ENCODE measurements around the gene C6orf47.

Gene C6orf47

DNA sequence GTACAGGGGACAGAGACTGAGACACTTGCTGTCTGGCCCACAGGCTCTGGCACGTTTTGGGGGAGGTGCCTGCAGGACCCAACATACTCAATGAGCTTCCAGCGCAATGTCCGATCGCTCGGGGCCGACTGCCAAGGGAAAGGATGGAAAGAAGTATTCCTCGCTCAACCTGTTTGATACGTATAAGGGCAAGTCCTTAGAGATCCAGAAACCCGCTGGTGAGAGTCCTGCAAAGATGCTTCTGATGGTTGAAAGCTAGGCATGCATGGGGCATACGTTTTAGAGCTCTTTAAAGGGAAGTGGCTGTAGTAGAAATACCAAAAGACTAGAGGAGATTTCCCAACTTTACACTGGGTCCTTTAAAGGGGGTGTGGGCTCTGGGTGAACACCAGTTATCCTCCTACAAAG is 37.9 kb downstream of the C6orf47 start:
- H3K9me3 ChIP-seq (ENCODE audit: control insufficient read depth, low read length): no peaks in the 10 kb centered on the region
- no peaks in the 10 kb centered on the region for H3K27me3 ChIP-seq (ENCODE audit: control insufficient read depth, insufficient read depth, low read length, poor library complexity, severe bottlenecking)
- peaks cover 51% of the 10 kb centered on the region for H3K36me3 ChIP-seq (ENCODE audit: control insufficient read depth, insufficient read depth, low read length)
- 92 to 94% methylated on average over 10 of the region's 10 CpGs for WGBS, 2 experiments
- no peak overlapping the region for H3K27ac ChIP-seq (ENCODE audit: insufficient read depth, low read depth, low read length, poor library complexity, severe bottlenecking)
- H3K4me1 ChIP-seq (ENCODE audit: control insufficient read depth, insufficient read depth, low read length): peaks cover 10% of the 10 kb centered on the region
- H3K4me3 ChIP-seq (ENCODE audit: insufficient read depth, low read depth, low read length): peak overlapping the region; percentile 79

- Histone ChIP-seq H3K27me3 (ENCODE audit: control insufficient read depth, insufficient read depth, low read length, poor library complexity, severe bottlenecking) (no peaks in the 10 kb centered on the region), H3K9me3 (ENCODE audit: control insufficient read depth, low read length) (no peaks in the 10 kb centered on the region), H3K36me3 (ENCODE audit: control insufficient read depth, insufficient read depth, low read length) (peaks cover 45% of the 10 kb centered on the region), H3K4me1 (ENCODE audit: control insufficient read depth, insufficient read depth, low read length) (peaks cover 10% of the 10 kb centered on the region), H3K27ac (ENCODE audit: insufficient read depth, low read depth, low read length, poor library complexity, severe bottlenecking) (no peak overlapping the region), H3K4me3 (ENCODE audit: insufficient read depth, low read depth, low read length) (peak overlapping the region; percentile 79)
- WGBS, 2 experiments: 39 to 44% methylated on average over 4 of the region's 4 CpGs
These were observed 38.6 kb downstream of the C6orf47 start for GRCh38 chr6:31621991-31622390.

DNA sequence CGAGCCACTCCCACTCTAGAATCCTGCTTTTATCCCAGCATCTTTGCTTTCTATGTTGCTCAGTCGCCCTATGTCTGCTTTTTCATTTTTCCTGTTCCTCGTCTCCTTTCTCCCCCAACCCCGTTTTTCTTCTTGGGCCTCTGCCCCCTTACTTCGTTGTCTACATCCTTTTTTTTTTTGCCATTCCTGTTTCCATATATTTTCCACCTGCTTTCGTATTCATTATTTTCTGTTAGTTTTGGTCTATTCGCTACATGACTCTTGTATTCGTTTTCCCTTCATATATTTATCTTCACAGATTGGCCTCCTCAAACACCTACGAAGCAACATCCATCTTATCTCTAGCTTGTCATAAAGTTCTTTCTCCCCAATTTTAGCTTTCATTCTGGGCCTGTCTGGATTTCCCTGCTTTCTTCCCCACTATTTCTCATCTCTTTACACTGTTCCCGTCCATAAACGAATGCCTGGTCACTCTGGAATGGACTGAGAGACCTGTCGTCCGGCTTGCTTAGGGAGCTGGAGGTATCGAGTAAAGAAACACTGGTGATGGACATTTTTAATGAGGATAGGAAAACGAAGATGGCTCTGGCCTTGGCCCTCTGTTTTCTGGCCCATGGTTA is 39.1 kb downstream of the C6orf47 start:
- Histone ChIP-seq H3K27me3 (ENCODE audit: control insufficient read depth, insufficient read depth, low read length, poor library complexity, severe bottlenecking) (no peaks in the 10 kb centered on the region), H3K4me1 (ENCODE audit: control insufficient read depth, insufficient read depth, low read length) (peaks cover 10% of the 10 kb centered on the region), H3K9me3 (ENCODE audit: control insufficient read depth, low read length) (no peaks in the 10 kb centered on the region), H3K36me3 (ENCODE audit: control insufficient read depth, insufficient read depth, low read length) (peaks cover 39% of the 10 kb centered on the region), H3K27ac (ENCODE audit: insufficient read depth, low read depth, low read length, poor library complexity, severe bottlenecking) (peak overlapping the region; percentile 100), H3K4me3 (ENCODE audit: insufficient read depth, low read depth, low read length) (peak overlapping the region; percentile 79)
- 6 to 7% methylated on average over 15 of the region's 15 CpGs for WGBS, 2 experiments

- Histone ChIP-seq H3K36me3 (ENCODE audit: control insufficient read depth, insufficient read depth, low read length) (peaks cover 33% of the 10 kb centered on the region), H3K4me1 (ENCODE audit: control insufficient read depth, insufficient read depth, low read length) (peaks cover 14% of the 10 kb centered on the region), H3K27ac (ENCODE audit: insufficient read depth, low read depth, low read length, poor library complexity, severe bottlenecking) (peak within 1 kb of the TSS; percentile 100), H3K4me3 (ENCODE audit: insufficient read depth, low read depth, low read length) (peak within 1 kb of the TSS; percentile 79), H3K27me3 (ENCODE audit: control insufficient read depth, insufficient read depth, low read length, poor library complexity, severe bottlenecking) (no peaks in the 10 kb centered on the region), H3K9me3 (ENCODE audit: control insufficient read depth, low read length) (no peaks in the 10 kb centered on the region)
- WGBS, 2 experiments: 0% methylated on average over 67 of the region's 67 CpGs
These were observed 39.8 kb downstream of the C6orf47 start, which contains the start of gene PRRC2A for GRCh38 chr6:31620586-31621319. TSS of gene PRRC2A (plus strand) at chr6:31620715. CDS start at chr6:31622790, 2,075 bp downstream.

DNA sequence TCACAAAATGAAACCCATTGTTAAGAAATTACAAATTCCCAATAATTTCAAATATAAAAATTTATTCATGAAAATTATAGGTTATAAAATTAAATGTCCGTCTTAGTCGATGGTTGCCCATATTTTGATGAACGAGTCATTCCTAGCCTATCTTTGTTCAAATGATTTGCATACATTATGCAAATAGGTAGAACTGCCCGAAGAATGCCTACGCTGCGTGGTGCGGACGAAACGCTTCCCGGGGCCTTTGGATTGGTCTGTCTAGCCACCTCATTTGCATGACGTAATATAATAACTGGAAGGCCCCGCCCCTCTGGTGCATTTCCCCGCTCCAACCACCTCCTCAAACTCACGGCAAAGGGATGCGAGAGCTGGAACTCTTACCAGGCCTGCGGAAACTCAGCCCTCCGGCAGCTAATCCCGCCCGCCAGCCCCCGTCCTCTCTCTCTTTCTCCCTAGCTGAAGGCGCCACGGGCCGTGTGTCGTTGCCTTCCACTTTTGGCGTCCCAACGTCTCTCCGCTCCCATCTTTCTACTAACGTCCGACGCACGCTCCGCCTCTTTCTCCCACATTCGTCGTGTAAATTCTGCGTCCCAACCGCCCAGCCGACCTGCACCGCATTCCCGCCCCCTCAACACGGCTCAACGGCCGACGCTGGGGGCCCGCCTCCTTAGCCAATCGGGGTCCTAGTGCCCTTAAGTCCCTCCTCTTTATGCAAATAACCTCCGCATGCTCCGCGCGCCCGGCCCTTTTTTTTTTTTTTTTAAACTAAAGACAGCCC is 40.6 kb downstream of the C6orf47 start:
- H3K27me3 ChIP-seq (ENCODE audit: control insufficient read depth, insufficient read depth, low read length, poor library complexity, severe bottlenecking): no peaks in the 10 kb centered on the region
- H3K9me3 ChIP-seq (ENCODE audit: control insufficient read depth, low read length): no peaks in the 10 kb centered on the region
- peaks cover 25% of the 10 kb centered on the region for H3K36me3 ChIP-seq (ENCODE audit: control insufficient read depth, insufficient read depth, low read length)
- H3K4me3 ChIP-seq (ENCODE audit: insufficient read depth, low read depth, low read length): peak overlapping the region; percentile 79
- 0 to 1% methylated on average over 50 of the region's 50 CpGs for WGBS, 2 experiments
- H3K4me1 ChIP-seq (ENCODE audit: control insufficient read depth, insufficient read depth, low read length): peaks cover 16% of the 10 kb centered on the region
- H3K27ac ChIP-seq (ENCODE audit: insufficient read depth, low read depth, low read length, poor library complexity, severe bottlenecking): peak overlapping the region; percentile 100

- Histone ChIP-seq H3K4me1 (ENCODE audit: control insufficient read depth, insufficient read depth, low read length) (peaks cover 6% of the 10 kb centered on the region), H3K9me3 (ENCODE audit: control insufficient read depth, low read length) (no peaks in the 10 kb centered on the region), H3K27me3 (ENCODE audit: control insufficient read depth, insufficient read depth, low read length, poor library complexity, severe bottlenecking) (no peaks in the 10 kb centered on the region), H3K36me3 (ENCODE audit: control insufficient read depth, insufficient read depth, low read length) (no peaks in the 10 kb centered on the region), H3K27ac (ENCODE audit: insufficient read depth, low read depth, low read length, poor library complexity, severe bottlenecking) (no peak overlapping the region), H3K4me3 (ENCODE audit: insufficient read depth, low read depth, low read length) (no peak overlapping the region)
- 90 to 92% methylated on average over 2 of the region's 2 CpGs for WGBS, 2 experiments
These were observed 43.6 kb downstream of the C6orf47 start for GRCh38 chr6:31617010-31617409.

DNA sequence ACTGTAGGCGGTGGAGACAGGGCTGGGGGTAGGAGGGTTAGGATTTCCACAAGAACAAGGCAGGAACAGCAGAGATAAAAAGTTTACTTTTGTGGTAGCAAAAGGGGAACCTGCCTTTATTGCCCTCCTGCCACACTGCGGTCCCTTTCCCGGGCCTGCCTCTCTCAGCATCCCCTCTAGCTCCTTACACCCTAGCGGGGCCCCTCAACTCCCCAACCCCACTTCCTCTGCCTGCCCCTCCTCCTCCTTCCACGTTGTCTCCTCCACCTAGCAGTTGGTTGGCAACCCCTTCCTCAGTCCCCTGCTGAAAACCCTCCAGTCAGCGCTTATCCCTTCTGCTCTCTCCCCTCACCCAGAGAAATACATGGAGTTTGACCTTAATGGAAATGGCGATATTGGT is 44.8 kb downstream of the C6orf47 start:
- WGBS, 2 experiments: 78 to 79% methylated on average over 7 of the region's 7 CpGs

GRCh38 chr6:31614684-31615578 is 45.6 kb downstream of the C6orf47 start, which contains the start of gene AIF1:
TSS of gene AIF1 (plus strand) at chr6:31615234. CDS start at chr6:31615330, 96 bp downstream.
- no peaks in the 10 kb centered on the region for H3K27me3 ChIP-seq (ENCODE audit: control insufficient read depth, insufficient read depth, low read length, poor library complexity, severe bottlenecking)
- H3K4me1 ChIP-seq (ENCODE audit: control insufficient read depth, insufficient read depth, low read length): peaks cover 5% of the 10 kb centered on the region
- H3K9me3 ChIP-seq (ENCODE audit: control insufficient read depth, low read length): no peaks in the 10 kb centered on the region
- H3K4me3 ChIP-seq (ENCODE audit: insufficient read depth, low read depth, low read length): no peak within 1 kb of the TSS
- no peak within 1 kb of the TSS for H3K27ac ChIP-seq (ENCODE audit: insufficient read depth, low read depth, low read length, poor library complexity, severe bottlenecking)
- H3K36me3 ChIP-seq (ENCODE audit: control insufficient read depth, insufficient read depth, low read length): no peaks in the 10 kb centered on the region
- WGBS, 2 experiments: 83 to 90% methylated on average over 5 to 6 of the region's 6 CpGs

More for the DNA sequence above, 44.8 kb downstream of the C6orf47 start:
- Histone ChIP-seq H3K27ac (ENCODE audit: insufficient read depth, low read depth, low read length, poor library complexity, severe bottlenecking) (no peak overlapping the region), H3K36me3 (ENCODE audit: control insufficient read depth, insufficient read depth, low read length) (no peaks in the 10 kb centered on the region), H3K4me3 (ENCODE audit: insufficient read depth, low read depth, low read length) (no peak overlapping the region), H3K4me1 (ENCODE audit: control insufficient read depth, insufficient read depth, low read length) (peaks cover 5% of the 10 kb centered on the region), H3K9me3 (ENCODE audit: control insufficient read depth, low read length) (no peaks in the 10 kb centered on the region), H3K27me3 (ENCODE audit: control insufficient read depth, insufficient read depth, low read length, poor library complexity, severe bottlenecking) (no peaks in the 10 kb centered on the region)

- Histone ChIP-seq H3K4me1 (ENCODE audit: control insufficient read depth, insufficient read depth, low read length) (peaks cover 5% of the 10 kb centered on the region), H3K27me3 (ENCODE audit: control insufficient read depth, insufficient read depth, low read length, poor library complexity, severe bottlenecking) (no peaks in the 10 kb centered on the region), H3K9me3 (ENCODE audit: control insufficient read depth, low read length) (no peaks in the 10 kb centered on the region), H3K27ac (ENCODE audit: insufficient read depth, low read depth, low read length, poor library complexity, severe bottlenecking) (no peak overlapping the region), H3K36me3 (ENCODE audit: control insufficient read depth, insufficient read depth, low read length) (no peaks in the 10 kb centered on the region), H3K4me3 (ENCODE audit: insufficient read depth, low read depth, low read length) (no peak overlapping the region)
- 92 to 94% methylated on average over 8 of the region's 8 CpGs for WGBS, 2 experiments
These were observed 46.4 kb downstream of the C6orf47 start for GRCh38 chr6:31614075-31614619.
